Effector CD4-positive, alpha-beta T cell (primary cell): ENCODE measurements around the gene ABCC2.
"Not testable (repeated sequence)": the region's sequence is repeated elsewhere in the genome, so short reads cannot be mapped to it uniquely, and the experiment has no call there.

Source experiments
- DNase-seq: peaks from one replicate; pipeline ENCODE4 v3.0.0-alpha.2; 2020
- total RNA-seq: gene quantifications from one replicate; lab custom pipeline; 2026; lab: John Stamatoyannopoulos, UW

ABCC2 gene
- total RNA-seq, result 6.2 reads per million, percentile 23 among the genes with 10 or more reads in this experiment

DNA sequence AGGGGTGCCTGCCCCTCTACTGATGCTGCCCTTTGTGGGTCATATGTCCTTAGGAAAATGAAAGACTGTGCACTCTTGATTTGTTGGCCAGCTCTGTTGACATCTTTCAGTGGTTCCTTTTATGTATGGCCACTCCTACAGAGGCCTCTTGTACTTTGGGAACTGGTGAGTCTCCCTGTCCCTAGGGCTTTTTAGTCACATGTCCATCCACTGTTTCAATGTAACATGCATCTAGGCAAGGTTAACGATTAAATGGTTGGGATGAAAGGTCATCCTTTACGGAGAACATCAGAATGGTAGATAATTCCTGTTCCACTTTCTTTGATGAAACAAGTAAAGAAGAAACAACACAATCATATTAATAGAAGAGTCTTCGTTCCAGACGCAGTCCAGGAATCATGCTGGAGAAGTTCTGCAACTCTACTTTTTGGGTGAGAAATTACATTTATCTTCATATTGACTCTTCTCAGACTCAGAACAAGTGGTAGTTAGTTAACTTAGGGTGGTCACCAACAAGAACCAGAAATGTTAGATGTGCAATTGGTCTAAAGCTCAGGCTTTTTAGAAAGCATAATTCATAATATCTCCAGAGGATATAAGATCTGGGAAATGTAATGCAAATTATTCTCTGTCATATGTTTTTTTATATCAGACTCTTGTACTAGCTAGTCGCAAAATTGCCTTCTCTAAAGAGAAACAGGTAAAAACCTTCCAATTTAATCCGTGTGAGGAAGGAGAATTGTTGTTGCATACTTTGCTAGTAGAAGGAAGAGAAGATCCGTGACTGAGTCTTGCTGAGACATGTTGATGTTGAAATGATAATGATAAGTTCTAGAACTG is at the start of gene ABCC2:
Gene ABCC2, plus strand, starts transcription at position 194 of the 840 bp plus-strand sequence. Its CDS starts 205 bp downstream, at position 399.
- no peak for DNase-seq

DNA sequence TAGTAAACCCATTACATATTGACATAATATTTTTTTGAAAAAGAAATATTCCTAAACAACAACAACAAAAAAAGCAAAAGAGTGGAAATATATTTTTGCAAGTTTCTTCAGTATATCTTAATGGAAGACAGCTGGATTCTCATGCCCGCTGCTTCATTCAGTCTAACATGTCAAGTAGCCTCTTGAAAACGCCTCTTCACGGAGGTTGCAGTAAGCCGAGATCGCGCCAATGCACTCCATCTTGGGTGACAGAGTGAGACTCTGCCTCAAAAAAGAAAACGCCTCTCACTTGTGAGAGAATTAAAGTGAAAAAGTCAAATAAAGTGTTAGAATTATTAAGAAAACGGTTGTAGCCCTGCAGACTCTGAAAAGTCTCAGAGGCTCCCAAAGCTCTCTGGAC is 49.1 kb upstream of the ABCC2 start:
- no peak for DNase-seq

DNA sequence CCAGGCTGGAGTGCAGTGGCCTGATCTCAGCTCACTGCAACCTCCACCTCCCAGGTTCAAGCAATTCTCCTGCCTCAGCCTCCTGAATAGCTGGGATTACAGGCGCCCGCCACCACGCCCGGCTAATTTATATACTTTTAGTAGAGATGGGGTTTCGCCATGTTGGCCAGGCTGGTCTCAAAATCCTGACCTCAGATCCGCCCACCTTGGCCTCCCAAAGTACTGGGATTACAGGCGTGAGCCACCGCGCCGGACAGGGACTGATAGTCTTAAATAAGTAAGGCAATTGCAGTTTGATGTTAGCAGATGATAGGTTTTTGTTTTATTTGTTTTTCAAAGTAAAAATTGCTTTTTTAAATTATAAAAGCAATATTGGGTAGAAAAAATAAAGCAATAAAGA is 48.3 kb upstream of the ABCC2 start:
- DNase-seq, result not testable (repeated sequence)

DNA sequence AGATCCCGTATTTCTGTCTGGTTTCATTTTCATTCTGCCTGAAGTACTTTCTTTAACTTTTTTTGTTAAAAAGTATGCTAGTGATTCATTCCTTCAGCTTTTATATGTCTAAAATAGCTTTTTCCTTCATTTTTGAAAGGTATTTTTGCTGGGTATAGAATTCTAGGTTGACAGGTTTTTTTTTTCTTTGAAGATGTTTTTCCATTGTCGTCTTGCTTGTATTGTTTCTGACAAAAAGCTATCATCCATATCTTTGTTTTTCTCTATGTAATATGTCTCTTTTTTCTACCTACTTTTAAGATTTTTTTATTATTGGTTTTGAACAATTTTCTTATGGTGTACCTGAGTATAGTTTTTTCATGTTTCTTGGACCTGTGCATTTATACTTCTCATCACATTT is 42.2 kb upstream of the ABCC2 start:
- no peak for DNase-seq

DNA sequence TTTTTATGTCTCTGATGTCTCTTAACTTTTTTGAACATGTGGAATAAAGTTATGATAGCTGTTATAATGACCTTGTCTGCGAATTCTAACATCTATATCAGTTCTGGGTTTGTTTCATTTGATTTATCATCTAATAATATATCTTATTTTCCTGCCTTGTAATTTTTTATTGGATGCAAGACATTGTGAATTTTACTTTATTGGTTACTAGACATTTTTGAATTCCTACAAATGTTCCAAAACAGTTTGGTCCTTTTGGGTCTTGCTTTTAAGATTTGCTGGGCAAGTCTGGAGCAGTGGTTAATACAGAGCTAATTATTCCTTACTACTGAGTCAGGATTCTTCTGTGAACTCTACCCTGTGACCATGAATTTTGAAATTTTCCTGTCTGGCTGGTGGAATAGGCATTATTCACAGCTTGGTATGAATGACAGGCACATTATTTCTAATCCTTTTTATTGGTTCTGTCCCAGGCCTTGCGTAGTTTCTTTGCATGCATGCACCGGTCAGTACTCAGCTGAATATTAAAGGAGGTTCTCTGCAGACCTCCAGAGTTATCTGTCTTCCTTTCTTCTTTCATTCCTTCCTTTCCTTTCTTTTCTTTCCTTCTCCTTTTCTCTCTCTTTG is 41.4 kb upstream of the ABCC2 start:
- no peak for DNase-seq

DNA sequence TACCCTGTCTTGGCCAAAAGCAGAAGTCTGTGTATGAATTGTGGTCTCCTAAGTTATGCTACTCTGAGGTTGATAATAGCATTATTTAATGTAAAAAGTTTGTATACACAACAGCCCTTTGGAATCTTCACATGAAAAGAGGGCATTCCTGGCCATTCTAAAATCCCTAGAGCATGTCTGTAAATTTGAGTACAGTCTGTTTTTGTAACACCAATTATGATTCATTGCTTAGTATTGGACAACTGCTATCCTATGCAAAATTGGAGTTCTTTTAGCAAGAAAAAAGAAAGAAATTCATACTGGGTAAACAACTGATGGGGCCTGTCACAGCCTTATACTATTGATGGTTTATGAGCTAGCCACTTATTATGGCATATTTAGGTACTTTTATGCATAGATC is 40.2 kb upstream of the ABCC2 start:
- no peak for DNase-seq

DNA sequence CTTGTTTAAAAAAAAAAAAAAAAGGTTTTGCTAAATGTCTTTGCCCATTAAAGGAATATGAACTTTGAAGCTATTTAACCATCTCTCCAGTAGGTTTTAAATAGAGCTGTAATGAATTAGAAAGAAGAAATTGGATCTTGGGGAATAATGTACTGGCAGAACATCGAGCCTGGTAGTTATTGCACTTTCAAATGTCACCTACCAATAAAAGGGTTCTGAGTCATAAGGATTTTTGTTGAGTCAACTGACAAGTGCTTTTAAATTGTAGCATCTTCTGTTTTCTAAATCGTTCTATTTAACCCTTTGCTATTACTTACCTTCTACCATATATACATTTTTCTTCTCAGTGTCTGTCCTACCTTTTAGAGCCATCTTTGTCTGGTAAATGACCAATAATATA is 39.7 kb upstream of the ABCC2 start:
- DNase-seq, result no peak

DNA sequence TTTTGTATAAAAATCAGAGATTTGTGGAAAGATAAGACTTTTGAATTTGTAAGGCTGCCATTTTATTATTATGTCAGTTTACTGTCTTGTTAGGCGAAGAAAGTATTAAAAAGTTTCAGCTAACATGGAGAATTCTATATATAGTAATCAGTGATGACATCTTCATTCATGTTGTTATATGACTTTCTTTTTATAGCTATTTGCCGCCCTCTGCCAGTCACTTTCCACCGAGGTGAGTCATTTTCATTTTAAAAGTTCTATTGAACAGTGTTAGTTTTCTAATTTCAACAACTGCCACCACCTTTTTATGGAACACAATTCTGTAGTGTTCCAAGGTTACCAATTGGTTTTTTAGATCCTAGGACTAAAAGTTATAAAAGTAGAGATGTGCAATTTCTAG is 38.6 kb upstream of the ABCC2 start:
- no peak for DNase-seq

DNA sequence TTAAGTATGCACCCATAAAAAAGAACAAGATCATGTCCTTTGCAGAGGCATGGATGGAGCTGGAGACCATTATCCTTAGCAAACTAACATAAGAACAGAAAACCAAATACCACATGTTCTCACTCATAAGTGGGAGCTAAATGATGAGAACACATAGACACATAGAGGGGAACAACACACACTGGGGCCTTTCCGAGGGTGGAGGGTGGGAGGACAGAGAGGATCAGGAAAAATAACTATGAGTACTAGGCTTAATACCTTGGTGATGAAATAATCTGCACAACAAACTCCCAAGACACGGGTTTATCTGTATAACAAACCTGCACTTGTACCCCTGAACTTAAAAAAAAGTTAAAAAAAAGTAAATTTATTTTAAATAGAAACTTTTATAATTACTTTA is 36.3 kb upstream of the ABCC2 start:
- DNase-seq, result not testable (repeated sequence)

DNA sequence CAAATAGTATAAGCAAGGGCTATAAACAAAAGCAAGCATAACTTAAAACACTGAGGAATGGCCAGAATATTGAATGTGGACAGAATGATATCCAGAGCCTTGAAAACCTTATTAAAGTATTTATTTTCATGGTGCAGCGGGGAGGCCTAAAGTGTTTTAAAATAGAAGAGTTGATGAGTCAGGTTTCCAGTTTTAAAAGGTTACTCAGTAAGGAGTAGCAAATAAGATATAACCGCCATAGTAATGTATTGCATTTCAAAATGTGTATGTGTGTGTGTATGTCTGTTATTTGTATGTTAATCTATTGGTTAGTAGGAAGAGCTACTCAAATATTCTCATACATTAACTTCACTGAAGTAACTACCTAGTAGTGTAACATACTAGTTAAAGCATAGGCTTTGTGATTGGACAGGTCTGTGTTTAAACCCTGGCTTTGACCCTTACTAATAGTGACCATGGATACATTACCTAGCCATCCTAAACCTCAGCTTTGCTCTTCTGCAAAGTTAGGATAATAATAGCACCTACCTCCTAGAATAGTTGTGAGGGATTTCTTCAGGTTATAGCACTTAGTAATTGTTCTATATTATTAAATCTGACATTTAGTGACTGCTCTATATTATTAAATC is 33.5 kb upstream of the ABCC2 start:
- no peak for DNase-seq

DNA sequence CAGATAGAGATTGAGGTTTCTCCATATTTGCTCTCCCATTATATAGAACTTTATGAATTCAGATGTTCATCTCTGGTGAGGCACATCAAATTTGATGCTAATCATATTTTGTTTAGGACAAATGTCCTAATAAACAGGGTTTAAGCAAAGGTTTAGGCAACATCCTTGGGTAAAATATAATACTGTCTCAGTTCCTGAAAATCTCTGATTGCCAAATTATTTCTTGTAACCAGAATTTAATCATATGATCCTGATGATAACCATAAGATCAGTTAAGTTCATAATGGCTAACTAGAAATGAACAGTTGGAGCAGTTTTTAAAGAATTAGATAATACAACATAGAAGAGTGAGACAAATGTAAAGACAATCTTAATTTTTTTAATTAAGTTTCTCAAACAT is 31.8 kb upstream of the ABCC2 start:
- DNase-seq, result no peak

DNA sequence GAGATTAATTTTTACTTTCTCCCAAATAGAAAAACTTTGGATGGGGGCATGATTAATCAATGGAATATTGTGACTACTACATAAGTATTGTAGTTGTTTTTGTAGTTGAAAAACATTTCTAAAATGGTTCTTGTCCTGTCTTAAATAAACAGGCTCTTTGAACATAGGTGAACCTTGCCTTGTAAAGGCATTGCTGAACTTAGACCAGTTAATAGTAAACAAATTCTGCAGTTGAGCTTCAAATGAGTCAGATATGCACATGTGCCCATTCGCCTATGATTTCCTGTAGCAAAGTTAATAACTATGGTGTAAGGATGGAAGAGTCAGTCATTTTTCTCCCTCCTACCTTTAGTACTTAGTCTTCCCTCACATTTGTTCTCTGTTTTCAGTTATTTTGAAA is 27.8 kb upstream of the ABCC2 start:
- no peak for DNase-seq

DNA sequence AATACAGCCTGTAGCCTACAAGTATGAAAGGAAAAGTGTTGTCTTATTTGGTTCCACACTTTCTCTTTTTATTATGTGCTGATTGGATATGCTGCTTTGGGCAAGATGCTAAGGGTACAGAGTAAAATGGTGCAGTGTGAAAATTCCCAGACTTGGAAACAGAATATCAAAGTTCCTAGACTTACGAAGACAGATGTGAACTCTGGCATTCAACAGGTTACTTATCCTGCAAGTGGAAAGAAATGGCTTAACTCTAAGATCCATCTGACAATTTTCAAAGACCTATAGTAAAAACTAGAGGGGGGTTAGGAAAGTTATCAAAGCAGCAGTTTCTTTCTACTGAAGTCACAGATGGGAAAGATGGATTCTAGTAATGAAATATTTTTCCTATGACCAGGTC is 26.3 kb upstream of the ABCC2 start:
- DNase-seq, result no peak

DNA sequence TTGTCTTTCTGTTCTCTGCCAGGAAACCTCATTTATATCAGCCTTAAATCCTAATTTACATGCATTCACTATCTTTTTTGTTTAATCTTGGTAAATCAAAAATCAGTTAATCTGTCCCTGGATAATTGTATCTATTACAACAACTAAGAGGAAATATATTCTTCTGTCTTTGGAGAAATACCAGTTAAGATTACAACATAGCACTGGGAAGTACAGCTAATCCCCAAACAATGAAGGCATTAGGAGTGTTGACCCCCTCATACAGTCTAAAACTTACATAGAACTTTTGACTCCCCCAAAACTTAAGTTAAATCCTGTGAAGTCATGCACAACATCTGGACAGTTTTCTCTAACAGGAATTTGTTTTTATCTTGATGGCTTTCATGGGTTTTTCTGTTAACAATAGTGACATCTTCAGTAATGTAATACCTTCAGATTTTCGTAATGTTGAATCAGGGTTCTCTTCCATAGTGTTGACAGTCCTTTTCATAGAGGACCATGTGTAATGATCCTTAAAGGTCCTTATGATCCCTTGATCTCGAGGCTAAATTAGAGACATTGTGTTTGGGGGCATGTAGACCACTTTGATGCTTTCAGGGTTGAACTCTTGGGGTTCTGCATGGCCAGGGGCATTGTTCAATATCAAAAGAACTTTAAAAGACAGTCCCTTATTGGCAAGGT is 24.1 kb upstream of the ABCC2 start:
- no peak for DNase-seq

DNA sequence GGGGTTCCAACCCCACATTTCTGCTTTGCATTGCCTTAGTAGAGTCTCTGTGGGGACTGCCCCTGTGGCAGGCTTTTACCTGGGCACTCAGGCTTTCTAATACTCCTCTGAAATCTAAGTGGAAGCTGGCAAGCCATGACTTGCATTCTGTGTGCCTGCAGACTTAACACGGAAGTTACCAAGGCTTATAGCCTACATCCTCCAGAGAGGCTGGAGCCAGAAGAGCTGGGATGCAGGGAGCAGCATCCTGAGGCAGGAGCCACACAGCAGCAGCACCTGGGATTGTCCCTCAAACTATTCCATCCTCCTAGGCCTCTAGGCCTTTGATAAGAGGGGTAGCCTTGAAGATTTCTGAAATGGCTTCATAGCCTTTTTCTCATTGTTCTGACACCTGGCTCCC is 22.1 kb upstream of the ABCC2 start:
- no peak for DNase-seq

DNA sequence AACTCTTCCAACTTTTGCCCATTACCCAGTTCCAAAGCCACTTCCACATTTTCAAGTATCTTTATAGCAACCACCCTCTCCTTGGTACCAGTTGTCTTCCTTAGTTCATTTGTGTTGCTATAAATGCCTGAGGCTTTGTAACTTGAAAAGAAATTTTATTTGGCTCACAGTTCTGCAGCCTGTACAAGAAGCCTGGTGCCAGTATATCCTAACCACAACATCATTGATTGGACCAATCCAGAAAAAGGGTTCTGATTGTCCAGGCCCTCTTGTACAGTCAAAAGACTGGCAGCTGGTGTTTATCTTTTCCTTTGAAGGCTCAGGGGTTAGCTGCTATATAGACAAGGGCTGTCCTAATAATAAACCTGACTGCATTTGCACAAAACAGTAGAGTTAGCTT is 21.1 kb upstream of the ABCC2 start:
- no peak for DNase-seq

DNA sequence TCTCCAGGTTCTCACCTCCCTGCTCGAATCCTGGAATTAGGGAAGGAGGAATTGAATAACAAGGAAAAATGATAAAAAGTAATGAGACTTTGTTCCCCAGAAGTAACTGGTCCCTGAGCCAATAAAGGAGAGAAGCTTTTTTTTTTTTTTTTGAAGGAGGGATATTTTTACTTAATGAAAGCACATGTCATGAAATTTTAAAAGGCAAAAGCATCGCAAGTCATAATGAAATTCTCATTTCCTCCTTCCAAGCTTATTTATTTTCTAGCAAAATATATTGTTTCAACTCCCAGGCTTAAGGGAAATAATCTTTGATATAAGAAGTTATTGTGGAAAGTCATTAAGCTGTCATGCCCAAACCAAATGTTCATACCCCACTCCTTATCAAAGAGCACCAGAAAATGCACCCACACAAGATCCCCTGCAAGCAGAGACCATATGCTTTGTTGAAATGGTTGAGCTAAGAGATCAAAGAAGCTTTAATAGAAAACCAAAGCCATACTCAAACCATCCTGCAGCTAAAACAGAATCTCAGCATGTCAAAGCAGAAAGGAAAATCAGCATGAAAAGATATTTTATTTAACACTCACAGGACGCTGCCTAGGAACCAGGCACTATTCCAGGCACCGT is 16.7 kb upstream of the ABCC2 start:
- no peak for DNase-seq

DNA sequence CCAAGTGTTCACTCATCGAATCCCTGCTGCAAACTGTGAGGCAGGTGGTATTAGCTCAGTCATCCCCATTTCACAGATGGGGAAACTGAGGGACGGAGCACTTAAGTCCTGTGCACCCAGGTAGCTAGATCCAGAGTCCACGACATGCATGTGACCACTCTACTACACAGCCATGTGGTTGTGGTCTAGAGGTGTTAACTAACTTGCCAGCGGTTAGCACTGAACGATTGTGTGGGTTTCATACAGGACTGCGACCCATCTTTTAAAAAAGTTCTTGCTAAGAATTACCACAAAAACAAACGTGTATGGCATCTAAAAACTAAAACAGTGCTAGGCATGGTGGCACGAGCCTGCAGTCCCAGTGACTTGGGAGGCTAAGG is 16.1 kb upstream of the ABCC2 start:
- DNase-seq, result no peak

DNA sequence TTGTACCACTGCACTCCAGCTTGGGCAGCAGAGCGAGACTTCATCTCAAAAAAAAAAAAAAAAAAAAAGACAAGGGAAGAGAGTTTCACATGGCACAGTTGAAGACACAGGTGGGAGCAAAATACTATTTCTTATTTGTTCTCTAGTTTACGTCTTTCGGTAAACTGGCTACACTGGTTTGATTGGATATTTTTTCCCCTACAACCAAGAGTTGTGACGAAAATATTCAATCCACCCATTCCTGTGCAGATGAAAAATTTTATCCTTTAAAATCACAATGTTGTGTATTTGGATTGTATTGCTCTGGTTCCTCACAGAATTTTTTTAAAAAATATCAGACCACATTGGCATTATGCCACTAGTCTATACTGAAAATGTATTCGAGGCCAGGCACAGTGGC is 14.5 kb upstream of the ABCC2 start:
- no peak for DNase-seq

DNA sequence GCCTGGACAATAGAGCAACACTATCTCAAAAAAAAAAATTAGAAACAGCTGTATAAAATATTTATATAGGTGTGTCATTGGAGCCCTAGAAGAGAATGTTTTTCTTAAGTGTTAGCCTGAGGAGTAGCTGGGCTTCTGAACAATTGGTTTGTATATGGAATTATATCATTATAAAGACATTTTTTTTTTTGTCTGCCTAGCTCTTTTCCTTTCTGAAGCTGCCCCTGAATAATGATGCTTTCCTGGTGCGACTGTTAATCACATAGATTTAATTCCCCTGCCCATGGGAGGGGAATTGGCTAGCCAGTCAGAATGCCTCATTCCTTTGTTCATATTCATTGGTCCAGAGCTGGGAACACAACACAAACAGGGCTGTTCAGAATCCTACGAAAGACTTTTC is 13.9 kb upstream of the ABCC2 start:
- no peak for DNase-seq

DNA sequence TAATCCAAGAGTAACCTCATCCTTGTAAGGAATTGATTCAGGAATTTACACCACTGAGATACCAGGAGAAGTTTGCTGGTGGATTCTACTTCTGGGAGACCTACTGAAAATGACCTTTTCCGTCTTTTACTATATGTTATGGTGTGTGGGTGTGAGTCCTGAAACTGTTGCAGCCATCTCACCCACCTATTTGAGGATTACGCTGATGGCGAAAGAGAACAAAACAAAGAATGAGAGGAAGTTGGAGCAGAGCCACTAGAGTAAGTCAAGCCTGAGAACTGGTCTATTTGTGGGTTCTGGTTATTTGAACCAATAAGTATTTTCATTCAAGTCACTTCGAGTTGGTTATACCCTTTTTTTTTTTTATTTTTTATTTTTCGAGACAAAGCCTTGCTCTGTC is 12.7 kb upstream of the ABCC2 start:
- no peak for DNase-seq

DNA sequence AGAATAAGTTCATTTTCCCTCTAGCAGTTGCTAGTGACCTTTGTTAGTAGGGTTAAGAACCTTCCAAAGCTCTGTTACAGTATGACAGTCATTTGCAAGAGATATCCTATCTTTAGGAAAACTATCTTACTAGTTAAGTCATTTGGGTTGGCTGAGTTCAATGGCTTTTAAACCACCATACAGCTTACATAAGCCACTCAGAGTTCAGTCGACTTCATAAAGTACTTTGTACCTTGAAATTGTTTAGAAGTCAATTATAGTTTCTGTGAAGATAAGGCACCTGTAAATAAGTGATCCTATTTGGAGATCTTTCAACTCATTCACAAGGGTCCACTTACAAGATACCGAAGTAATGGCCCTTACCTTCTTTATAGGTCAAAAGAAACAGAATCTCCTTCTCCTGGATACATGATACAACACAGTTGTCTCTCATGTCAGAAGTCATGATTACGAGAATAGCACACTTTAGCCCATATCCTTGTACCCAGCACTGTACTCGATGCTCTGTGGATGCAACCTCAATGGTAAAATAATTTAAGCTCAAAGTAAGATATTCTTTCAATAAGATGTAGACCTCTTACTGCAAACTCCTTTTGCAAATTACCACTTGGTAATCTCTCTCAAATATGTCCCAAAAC is 11.9 kb upstream of the ABCC2 start:
- no peak for DNase-seq

DNA sequence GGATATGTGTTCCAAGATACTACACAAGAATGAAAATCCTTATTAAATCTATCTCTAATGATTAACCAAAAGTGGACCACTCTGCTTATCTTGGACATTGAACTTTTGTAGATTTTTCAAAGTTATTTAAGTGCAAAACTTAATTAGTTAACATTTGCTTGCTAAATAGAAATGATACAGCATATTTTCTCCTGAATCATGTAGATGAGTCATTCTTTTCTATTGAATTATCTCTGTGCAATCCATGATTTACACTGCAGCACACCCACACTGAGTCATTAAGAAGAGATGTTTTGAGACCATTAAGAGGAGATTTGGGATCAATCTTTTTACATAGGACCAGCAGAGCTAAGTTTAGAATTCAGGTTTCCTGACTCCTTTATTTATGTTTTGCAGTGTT is 6.6 kb upstream of the ABCC2 start:
- no peak for DNase-seq
